Measurements from ENCODE around the gene SLFN11.

The SLFN11 gene

DNA sequence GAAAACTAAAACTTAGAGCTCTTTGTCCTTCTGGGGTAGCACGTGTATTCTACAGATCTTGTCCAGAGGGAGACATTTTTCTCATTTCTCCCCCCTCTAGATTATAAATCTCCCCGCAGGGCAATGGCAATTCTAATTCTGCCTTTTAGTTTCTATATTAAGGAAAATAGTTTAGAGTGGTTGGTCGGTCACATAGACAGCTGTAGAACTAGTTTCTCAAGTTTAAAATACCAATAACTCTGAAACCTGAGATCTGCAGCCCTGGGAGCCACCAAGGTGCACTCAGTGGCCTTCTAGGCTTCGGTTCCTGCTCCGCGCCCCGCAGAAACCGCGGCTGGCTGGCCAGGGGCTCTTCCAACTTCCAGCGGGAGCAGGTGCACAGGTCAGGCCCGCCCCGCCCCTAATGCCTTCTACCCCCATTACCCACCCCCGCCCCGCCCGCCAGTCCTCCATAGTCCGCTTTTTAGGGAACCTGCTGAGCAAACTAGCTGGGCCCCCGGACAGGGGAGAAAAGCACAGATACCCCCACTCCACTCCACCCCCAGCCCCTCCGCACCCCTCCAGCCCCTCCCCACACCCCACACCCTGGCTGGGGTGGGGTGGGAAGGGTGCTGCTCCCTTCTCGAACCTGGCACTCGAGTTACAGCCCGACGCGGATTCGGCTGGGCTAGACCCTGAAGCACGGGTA, 431 bp downstream of the SLFN11 start:
- Histone ChIP-seq H3K9ac (ENCODE audit: low read length) (no peak overlapping the region), H3K36me3 (ENCODE audit: insufficient read depth, low read length) (no peaks in the 10 kb centered on the region), H3K4me1 (ENCODE audit: insufficient read depth, low read length, severe bottlenecking) (peaks cover 5% of the 10 kb centered on the region), H3F3A (ENCODE audit: insufficient read depth, low read length) (no peaks in the 10 kb centered on the region), H3K9me2 (ENCODE audit: low read depth, low read length) (no peaks in the 10 kb centered on the region), H3K4me3 (ENCODE audit: low read depth, low read length, poor library complexity, severe bottlenecking) (no peak overlapping the region), H2AFZ (ENCODE audit: low read length) (no peak overlapping the region), H3K27ac (ENCODE audit: low read depth, low read length, poor library complexity, severe bottlenecking) (no peak overlapping the region), H3K27me3 (ENCODE audit: insufficient read depth, low read length) (peaks cover 5% of the 10 kb centered on the region; the same call in 1 of the 2 replicates), H3K79me2 (ENCODE audit: insufficient read depth, low read length) (no peaks in the 10 kb centered on the region), H3K9me3 (ENCODE audit: low read length) (0 out of 2 replicates have a peak, but pooled peaks cover 3% of the 10 kb centered on the region), H3K4me2 (ENCODE audit: low read length) (peak overlapping the region; percentile 64; the same call in 1 of the 2 replicates), H4K20me1 (ENCODE audit: insufficient read depth, low read length) (no peaks in the 10 kb centered on the region)
- TF ChIP-seq, protein P1, sequence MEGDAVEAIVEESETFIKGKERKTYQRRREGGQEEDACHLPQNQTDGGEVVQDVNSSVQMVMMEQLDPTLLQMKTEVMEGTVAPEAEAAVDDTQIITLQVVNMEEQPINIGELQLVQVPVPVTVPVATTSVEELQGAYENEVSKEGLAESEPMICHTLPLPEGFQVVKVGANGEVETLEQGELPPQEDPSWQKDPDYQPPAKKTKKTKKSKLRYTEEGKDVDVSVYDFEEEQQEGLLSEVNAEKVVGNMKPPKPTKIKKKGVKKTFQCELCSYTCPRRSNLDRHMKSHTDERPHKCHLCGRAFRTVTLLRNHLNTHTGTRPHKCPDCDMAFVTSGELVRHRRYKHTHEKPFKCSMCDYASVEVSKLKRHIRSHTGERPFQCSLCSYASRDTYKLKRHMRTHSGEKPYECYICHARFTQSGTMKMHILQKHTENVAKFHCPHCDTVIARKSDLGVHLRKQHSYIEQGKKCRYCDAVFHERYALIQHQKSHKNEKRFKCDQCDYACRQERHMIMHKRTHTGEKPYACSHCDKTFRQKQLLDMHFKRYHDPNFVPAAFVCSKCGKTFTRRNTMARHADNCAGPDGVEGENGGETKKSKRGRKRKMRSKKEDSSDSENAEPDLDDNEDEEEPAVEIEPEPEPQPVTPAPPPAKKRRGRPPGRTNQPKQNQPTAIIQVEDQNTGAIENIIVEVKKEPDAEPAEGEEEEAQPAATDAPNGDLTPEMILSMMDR (IDR thresholded peaks at IDR 0.05; ENCODE audit: low read length): no peak
- TF ChIP-seq EZH2 (IDR thresholded peaks at IDR 0.05; ENCODE audit: borderline replicate concordance, low read length): no peak

DNA sequence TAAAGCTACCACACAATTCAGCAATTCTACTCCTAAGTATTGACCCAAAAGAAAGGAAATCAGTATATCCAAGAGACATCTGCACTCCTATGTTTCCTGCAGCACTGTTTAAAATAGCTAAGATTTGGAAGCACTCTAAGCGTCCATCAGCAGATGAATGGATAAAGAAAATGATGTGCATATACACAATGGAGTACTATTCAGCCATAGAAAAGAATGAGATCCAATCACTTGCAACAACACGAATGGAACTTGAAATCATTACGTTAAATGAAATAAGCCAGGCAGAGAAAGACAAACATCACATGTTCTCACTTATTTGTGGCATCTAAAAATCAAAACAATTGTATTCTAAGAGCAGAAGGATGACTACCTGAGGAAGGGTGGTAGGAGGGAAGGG, 1.5 kb downstream of the SLFN11 start:
- no peak for TF ChIP-seq EZH2 (IDR thresholded peaks at IDR 0.05; ENCODE audit: borderline replicate concordance, low read length)
- no peaks in the 10 kb centered on the region for H3K9me2 ChIP-seq (ENCODE audit: low read depth, low read length)
- H3K4me1 ChIP-seq (ENCODE audit: insufficient read depth, low read length, severe bottlenecking): peaks cover 5% of the 10 kb centered on the region
- no peaks in the 10 kb centered on the region for H4K20me1 ChIP-seq (ENCODE audit: insufficient read depth, low read length)
- H3K36me3 ChIP-seq (ENCODE audit: insufficient read depth, low read length): no peaks in the 10 kb centered on the region
- no peak overlapping the region for H3K4me2 ChIP-seq (ENCODE audit: low read length)
- no peaks in the 10 kb centered on the region for H3F3A ChIP-seq (ENCODE audit: insufficient read depth, low read length)
- no peak overlapping the region for H3K4me3 ChIP-seq (ENCODE audit: low read depth, low read length, poor library complexity, severe bottlenecking)
- peaks cover 5% of the 10 kb centered on the region; the same call in 1 of the 2 replicates for H3K27me3 ChIP-seq (ENCODE audit: insufficient read depth, low read length)
- no peaks in the 10 kb centered on the region for H3K79me2 ChIP-seq (ENCODE audit: insufficient read depth, low read length)
- H3K27ac ChIP-seq (ENCODE audit: low read depth, low read length, poor library complexity, severe bottlenecking): no peak overlapping the region
- H2AFZ ChIP-seq (ENCODE audit: low read length): no peak overlapping the region
- no peak overlapping the region for H3K9ac ChIP-seq (ENCODE audit: low read length)
- H3K9me3 ChIP-seq (ENCODE audit: low read length): 0 out of 2 replicates have a peak, but pooled peaks cover 3% of the 10 kb centered on the region

DNA sequence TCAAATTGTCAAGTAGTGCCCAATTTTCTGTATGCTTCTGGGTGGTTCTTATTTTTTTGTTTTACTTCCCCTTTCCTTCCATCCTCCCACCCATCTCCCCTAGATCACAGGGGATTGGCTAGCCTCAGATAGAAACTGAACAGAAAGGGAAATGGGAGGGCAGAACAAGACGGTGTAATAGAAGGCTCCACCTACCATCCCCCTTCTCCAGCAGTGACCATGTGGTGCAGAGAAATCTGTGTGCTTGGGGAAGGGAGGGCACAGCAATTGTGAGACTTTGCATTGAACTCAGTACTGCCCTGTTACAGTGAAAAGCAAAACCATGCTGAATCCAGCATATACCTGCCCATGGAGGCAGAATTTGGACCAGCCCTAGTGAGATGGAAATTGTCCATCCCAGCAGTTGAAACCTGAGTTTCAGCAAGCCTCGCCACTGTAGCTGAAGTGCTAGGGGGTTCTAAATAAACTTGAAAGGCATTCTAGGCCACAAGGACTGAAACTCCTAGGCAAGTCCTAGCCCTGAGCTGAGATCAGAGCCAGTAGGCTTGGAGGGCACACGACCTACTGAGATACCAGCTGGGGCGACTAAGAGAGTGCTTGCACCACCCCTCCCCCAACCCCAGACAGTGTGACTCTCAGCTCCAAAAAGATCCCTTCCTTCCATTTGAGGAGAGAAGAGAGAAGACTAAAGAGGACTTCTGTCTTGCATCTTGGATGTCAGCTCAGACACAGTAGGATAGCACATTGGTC, 5.2 kb downstream of the SLFN11 start:
- 0 out of 2 replicates have a peak, but pooled peaks cover 3% of the 10 kb centered on the region for H3K9me3 ChIP-seq (ENCODE audit: low read length)
- H3K4me1 ChIP-seq (ENCODE audit: insufficient read depth, low read length, severe bottlenecking): no peaks in the 10 kb centered on the region
- H3K4me3 ChIP-seq (ENCODE audit: low read depth, low read length, poor library complexity, severe bottlenecking): no peak overlapping the region
- H3K4me2 ChIP-seq (ENCODE audit: low read length): no peak overlapping the region
- H3K79me2 ChIP-seq (ENCODE audit: insufficient read depth, low read length): no peaks in the 10 kb centered on the region
- no peaks in the 10 kb centered on the region for H4K20me1 ChIP-seq (ENCODE audit: insufficient read depth, low read length)
- H3K36me3 ChIP-seq (ENCODE audit: insufficient read depth, low read length): no peaks in the 10 kb centered on the region
- no peak for TF ChIP-seq EZH2 (IDR thresholded peaks at IDR 0.05; ENCODE audit: borderline replicate concordance, low read length)
- TF ChIP-seq, protein P1 (IDR thresholded peaks at IDR 0.05; ENCODE audit: low read length): no peak
- H3K9me2 ChIP-seq (ENCODE audit: low read depth, low read length): no peaks in the 10 kb centered on the region
- H3K9ac ChIP-seq (ENCODE audit: low read length): no peak overlapping the region
- H3K27ac ChIP-seq (ENCODE audit: low read depth, low read length, poor library complexity, severe bottlenecking): no peak overlapping the region
- H3F3A ChIP-seq (ENCODE audit: insufficient read depth, low read length): no peaks in the 10 kb centered on the region
- no peak overlapping the region for H2AFZ ChIP-seq (ENCODE audit: low read length)
- 0 out of 2 replicates have a peak, but pooled peaks cover 5% of the 10 kb centered on the region for H3K27me3 ChIP-seq (ENCODE audit: insufficient read depth, low read length)
